ENCODE data around the gene NAIF1. TPM values are rescaled to one million over a fixed set of nuclear protein-coding genes. Genes with fewer than 3 reads are reported as not detected.

Gene NAIF1
- total and polyA plus RNA-seq, 12 donors = 3.2 to 7.2 (median 5.5) TPM

DNA sequence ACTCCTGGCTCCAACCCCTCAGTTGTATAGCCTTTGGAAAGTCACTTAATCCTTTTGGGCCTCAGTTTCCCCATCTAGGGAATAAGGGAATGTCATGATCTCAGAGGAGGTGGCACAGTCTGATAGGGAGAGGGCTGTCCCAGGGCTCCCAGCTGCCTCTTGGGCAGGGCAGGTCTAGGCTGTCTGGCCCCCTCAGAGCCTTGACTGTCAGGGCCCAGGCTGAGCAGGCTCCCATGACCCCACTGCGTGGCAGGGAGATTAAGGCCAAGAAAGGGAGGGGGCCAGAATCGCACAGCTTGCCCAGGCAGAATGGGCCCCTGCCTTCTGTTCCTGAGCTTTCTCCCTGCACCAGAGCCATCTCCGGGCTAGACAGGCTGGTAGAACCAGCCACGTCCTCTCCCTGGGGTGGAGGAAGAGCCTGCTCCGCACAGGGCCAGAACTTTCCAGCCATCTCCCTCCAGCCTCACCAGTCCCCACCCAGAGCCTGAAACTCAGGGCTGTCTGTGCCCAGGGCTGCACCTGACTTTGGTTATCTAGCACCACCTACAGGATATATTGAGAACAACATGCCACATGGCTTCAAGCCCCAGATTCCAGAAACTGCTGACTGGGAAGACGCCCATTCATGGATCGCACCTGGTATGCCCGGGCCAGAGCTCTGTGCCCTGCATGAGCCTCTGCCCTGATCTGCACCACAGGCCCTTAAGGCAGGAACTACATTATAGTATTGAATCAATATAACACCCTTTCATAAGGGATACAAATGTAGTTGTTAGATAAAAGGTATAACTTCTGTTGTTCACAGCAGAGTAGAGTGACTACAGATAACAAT lies 32.1 kb downstream of the NAIF1 start:
- Histone ChIP-seq H3K27ac (peak overlapping the region in 2 of 10 donors; percentile 21 to 25), H3K9me3 (no peaks in the 10 kb centered on the region), H3K4me1 (peaks cover 0 to 11% (median 4%) of the 10 kb centered on the region in 9 donors), H3K27me3 (no peaks in the 10 kb centered on the region), H3K4me3 (no peak overlapping the region), H3K36me3 (no peaks in the 10 kb centered on the region)
- intact Hi-C loops (cut with DNase I) = loop anchor here in 9 of 10 donors (1.0 to 5.0 kb wide), 6 partner anchors 33 to 92 kb away; no protein-coding TSS in a partner anchor
- peak; percentile 69 to 90 (median 87) for TF ChIP-seq CTCF (IDR thresholded peaks at IDR 0.05)
- DNase-seq (peak; percentile 44 to 71), ATAC-seq (peak; percentile 93 to 98 (median 94))
- 33 to 36% methylated on average over 8 of the region's 8 CpGs for WGBS, 2 donors

DNA sequence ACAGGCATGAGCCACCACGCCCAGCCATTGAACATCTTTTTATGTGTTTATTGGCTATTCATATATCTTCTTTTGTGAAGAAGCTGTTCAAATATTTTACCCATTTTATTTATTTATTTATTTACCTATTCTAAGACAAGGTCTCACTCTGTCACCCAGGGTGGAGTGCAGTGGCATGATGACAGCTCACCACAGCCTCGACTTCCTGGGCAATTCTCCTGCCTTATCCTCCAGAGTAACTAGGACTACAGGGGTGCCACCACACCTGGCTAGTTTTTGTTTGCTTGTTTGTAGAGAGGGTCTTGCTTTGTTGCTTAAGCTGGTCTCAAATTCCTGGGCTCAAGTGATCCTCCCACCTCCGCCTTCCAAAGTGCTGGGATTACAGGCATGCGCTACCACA lies 33.5 kb downstream of the NAIF1 start:
- ATAC-seq (no peak), DNase-seq (no peak)
- intact Hi-C loops (cut with DNase I) = loop anchor here in 5 of 10 donors (2.0 kb wide), 3 partner anchors 83 to 91 kb away; no protein-coding TSS in a partner anchor
- 89% methylated on average over 4 of the region's 4 CpGs for WGBS, 2 donors
- Histone ChIP-seq H3K27ac (no peak overlapping the region), H3K9me3 (no peaks in the 10 kb centered on the region), H3K4me1 (peaks cover 0 to 22% (median 4%) of the 10 kb centered on the region in 9 donors), H3K36me3 (no peaks in the 10 kb centered on the region), H3K27me3 (no peaks in the 10 kb centered on the region), H3K4me3 (no peak overlapping the region)
- no peak for TF ChIP-seq CTCF (IDR thresholded peaks at IDR 0.05)

DNA sequence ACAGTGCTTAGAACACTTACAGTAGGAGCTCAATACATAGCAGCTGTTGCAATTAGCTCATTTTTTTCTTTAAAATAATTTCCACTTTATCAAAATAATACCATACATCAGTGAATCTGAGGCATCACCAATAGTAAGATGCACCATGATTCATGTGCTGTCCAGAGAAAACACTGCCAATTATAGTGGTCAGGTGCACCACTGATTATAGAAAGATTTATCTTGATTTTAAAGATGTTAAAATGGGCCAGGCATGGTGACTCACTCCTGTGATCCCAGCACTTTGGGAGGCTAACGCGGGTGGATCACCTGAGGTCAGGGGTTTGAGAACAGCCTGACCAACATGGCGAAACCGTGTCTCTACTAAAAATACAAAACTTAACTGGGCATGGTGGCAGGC lies 39.4 kb downstream of the NAIF1 start:
- no peaks in the 10 kb centered on the region for H3K27me3 ChIP-seq
- no peak overlapping the region for H3K4me3 ChIP-seq
- intact Hi-C loops (cut with DNase I) = no loop called here
- no peak for TF ChIP-seq CTCF (IDR thresholded peaks at IDR 0.05)
- DNase-seq (no peak), ATAC-seq (no peak)
- H3K36me3 ChIP-seq = no peaks in the 10 kb centered on the region
- H3K9me3 ChIP-seq = no peaks in the 10 kb centered on the region
- H3K4me1 ChIP-seq = peaks cover 0 to 69% (median 0%) of the 10 kb centered on the region in 9 donors
- peak overlapping the region in 1 of 10 donors; percentile 89 for H3K27ac ChIP-seq
- WGBS, 2 donors = 95% methylated on average over 4 of the region's 4 CpGs

GRCh38 chr9:128026773-128027541 lies 40.2 kb downstream of the NAIF1 start:
- 77 to 82% methylated on average over 11 of the region's 11 CpGs for WGBS, 2 donors
- DNase-seq (no peak), ATAC-seq (peak in 2 of 8 donors; percentile 30 to 39)
- TF ChIP-seq CTCF (IDR thresholded peaks at IDR 0.05) = no peak
- intact Hi-C loops (cut with DNase I) = no loop called here
- Histone ChIP-seq H3K27ac (peak overlapping the region in 1 of 10 donors; percentile 89), H3K4me1 (peaks cover 0 to 76% (median 0%) of the 10 kb centered on the region in 9 donors), H3K9me3 (no peaks in the 10 kb centered on the region), H3K4me3 (no peak overlapping the region), H3K36me3 (no peaks in the 10 kb centered on the region), H3K27me3 (no peaks in the 10 kb centered on the region)

All from heart right ventricle (tissue), 16 donors.